Raji (cell line): ENCODE measurements around the gene TRIM3.

Experiments
- POLR2A ChIP-seq: IDR thresholded peaks from 2 replicates; pipeline ENCODE4 v1.6.1; 2011; ENCODE audit warnings: low read depth, low read length, control low read depth; ENCODE audit not compliant: insufficient read depth

Gene TRIM3

GRCh38 chr11:6485661-6486060, 11.9 kb upstream of the TRIM3 start:
- TF ChIP-seq POLR2A = no peak

- TF ChIP-seq POLR2A = no peak
These were observed 9.3 kb upstream of the TRIM3 start for GRCh38 chr11:6483015-6483414.

- TF ChIP-seq POLR2A = no peak
These were observed 8.7 kb upstream of the TRIM3 start for GRCh38 chr11:6482441-6482840.

- TF ChIP-seq POLR2A = no peak
These were observed 8.2 kb upstream of the TRIM3 start for GRCh38 chr11:6481924-6482275.

DNA sequence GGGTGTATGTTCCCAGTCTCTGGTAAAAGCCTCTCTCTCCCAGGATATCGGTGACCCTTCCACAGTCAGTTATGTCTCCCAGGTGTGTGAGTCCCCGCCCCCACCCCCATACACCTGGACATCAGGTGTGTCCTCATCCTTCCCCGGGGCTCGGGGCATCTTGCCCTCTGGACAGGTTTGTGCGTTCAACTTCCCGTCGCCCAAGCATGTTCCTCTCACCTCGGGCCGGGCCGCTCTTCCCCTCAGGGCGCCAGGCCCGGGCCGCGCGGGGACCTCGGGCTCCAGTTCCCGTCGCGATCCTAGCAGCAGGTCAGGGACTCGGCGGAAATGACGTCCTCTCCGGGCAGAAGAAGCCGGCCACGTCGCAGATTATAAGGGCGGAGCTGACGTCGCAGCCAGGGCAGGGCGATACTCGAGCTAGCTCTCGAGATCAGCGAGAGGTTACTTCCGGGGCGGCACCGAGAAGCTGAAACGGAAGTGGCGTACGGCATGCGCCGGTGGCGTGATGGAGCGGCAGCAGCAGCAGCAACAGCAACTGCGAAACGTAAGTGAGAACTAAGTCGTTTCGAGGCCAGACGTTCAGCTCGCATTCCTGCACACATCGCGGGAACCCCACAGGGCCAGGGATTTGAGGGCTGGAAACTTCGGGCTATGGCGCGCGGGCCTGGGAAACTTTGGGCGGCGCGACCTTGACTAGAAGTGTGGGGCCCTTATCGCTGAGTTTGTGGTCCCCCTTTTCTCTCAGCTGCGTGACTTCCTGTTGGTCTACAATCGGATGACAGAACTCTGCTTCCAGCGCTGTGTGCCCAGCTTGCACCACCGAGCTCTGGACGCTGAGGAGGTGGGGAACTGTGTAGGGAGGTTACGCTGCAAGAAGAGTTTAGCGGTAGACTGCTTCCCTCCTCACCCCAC, 7.5 kb upstream of the TRIM3 start, which contains the start of the genes ARFIP2 and TIMM10B:
Gene ARFIP2, minus strand, starts transcription at position 320 of the 912 bp plus-strand sequence. CDS start 910 bp downstream, outside the sequence.
Gene TIMM10B, plus strand, starts transcription at position 490 of the 912 bp plus-strand sequence. Its CDS starts 16 bp downstream, at position 506.
- TF ChIP-seq POLR2A = peak; percentile 97

DNA sequence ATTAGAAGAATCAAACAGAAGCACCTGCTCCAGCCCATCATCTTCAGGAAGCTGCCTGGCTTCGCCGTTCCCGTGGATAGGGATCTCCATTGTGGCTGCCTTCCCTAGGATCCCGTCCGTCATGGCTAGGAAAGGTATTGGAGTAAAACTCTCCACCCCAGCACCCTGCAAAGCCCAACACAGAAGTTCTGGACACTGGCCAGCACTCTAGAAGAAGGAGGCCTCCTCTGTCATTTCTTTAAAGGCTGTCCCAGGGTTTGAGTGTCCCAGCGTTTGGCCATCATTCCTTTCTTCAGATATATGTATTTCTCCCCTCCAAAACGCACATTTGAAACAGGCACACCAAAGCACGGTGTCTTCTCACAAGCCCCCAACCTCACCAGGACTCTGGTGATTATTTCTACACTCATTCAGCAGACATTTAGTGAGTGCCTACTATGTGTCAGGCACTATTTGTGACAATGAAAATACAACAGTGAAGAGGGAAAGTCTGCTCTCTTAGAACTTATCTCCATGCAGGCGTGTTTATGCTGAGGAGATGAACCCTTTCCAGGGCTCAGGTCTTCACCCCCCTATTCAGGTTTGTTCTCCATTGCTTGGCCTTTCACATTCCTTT, 6.7 kb upstream of the TRIM3 start:
- no peak for TF ChIP-seq POLR2A

GRCh38 chr11:6476571-6476970, 2.8 kb upstream of the TRIM3 start:
- TF ChIP-seq POLR2A = no peak

GRCh38 chr11:6475936-6476335, 2.2 kb upstream of the TRIM3 start:
- TF ChIP-seq POLR2A = no peak

DNA sequence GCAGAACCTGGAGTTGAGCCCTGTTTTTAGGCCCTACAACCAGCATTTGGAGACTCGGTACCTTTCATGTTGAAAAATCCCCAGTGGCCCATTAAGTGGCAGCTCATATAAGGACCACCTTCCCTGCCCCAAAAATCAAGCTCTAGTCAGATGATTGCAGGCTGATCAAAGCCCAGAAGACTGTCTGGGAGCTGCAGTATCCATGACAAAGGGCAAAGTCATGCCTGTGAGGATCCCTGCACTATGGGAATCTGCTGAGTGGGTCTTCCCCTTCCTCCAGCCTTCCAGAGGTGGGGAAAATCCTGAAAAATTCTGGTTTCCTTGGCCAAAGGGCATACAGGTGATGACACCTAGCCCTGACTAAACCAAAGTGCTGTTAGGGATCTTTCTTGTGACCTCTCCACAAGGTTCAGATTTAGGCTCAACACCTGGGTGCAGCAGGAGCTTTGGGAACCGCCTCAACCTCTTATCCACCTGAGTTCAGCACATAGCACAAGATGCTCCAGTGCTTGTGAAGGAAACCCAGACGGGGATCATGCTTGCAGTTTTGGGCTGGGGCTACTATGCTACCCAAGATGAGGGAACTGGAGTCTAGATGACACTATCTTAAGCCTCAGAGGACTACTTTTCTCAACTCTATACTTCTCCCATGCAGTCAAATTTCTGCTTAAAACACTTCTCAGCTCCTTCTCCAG, 1.2 kb upstream of the TRIM3 start:
- TF ChIP-seq POLR2A = no peak

- TF ChIP-seq POLR2A = no peak
These were observed 662 bp upstream of the TRIM3 start for GRCh38 chr11:6474413-6474792.

DNA sequence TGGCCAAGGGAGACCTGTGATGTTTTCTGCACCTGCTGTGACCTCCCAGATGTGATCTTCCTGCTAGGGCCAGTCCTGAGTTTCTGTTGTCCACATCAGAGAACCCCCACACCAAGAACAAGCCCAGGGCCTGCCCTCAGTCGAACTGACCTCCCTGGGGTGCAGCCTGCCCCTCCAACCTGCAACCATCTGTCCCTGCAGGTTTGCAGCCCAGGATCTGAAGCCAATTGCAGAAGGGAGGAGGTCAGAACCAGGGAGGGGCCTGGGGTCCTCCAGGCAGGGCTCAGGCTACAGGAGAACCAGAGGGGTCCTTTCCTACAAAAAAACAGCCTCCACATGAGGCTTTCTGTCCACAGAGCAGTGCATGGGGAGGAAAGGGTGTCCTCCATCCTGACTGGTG, 807 bp downstream of the TRIM3 start:
- no peak for TF ChIP-seq POLR2A

DNA sequence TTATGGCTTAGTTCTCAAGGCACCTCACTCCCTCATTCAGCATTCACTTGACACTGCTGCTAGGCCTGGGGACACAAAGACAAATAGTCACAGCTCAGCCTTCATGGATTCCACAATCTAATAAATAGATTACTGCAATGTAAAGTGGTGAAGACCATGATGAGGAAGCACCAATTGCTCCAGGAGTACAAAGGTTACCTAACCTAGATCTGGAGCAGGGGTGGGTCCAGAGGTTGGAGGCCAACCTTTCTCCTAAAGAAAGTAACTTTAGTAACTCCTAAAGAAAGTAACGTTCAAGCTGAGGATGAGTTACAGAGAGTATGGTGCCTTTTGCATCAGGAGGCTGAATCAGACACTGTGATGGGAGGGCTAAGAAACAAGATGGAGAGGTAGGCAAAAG, 4.1 kb downstream of the TRIM3 start:
- no peak for TF ChIP-seq POLR2A

- TF ChIP-seq POLR2A = no peak
These were observed 4.8 kb downstream of the TRIM3 start for GRCh38 chr11:6468712-6469495.

DNA sequence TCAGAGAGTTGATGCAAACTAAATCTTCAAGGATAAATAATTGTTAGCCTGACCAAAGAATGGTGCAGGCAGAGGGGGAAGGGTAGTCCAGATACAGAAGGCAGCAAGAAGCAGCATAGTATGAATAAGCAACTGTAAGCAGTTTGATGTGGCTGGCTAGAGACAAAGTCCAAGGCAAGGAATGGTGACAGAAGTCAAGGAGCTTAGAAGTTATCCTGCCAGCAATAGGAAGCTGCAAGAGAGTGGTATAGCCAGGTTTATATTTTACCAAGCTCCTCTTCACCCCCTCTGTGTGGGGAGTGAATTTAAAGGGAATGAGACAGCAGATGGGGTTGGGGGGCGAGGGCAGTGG, 14.7 kb downstream of the TRIM3 start:
- TF ChIP-seq POLR2A = no peak
